DOHH2 (cell line): ENCODE results near the gene WDR33.

Source experiments
- H3F3A ChIP-seq: fragments of 200-600 bp; sonication (generic), shearing (Covaris generic); 2 replicates; pipeline ENCODE4 v1.6.0; 2016; ENCODE audit warnings: antibody characterized with exemption, mild to moderate bottlenecking; ENCODE audit not compliant: control insufficient read depth, insufficient read depth
- H3K27ac ChIP-seq: fragments of 200-600 bp; sonication (generic); 2 replicates; pipeline ENCODE4 v1.5.1; 2014; ENCODE audit warnings: low read depth, mild to moderate bottlenecking, low read length, moderate library complexity
- H3K27me3 ChIP-seq: fragments of 200-600 bp; sonication (generic); 2 replicates; pipeline ENCODE4 v1.6.1; 2014; ENCODE audit warnings: mild to moderate bottlenecking, low read length, mixed read lengths; ENCODE audit not compliant: control insufficient read depth
- H3K36me3 ChIP-seq: fragments of 200-600 bp; sonication (generic); 2 replicates; pipeline ENCODE4 v1.6.1; 2014; ENCODE audit warnings: mild to moderate bottlenecking, low read length, moderate library complexity, mixed read lengths; ENCODE audit not compliant: control insufficient read depth
- H3K4me1 ChIP-seq: fragments of 200-600 bp; sonication (generic); 2 replicates; pipeline ENCODE4 v1.6.1; 2014; ENCODE audit warnings: mild to moderate bottlenecking, low read length, mixed read lengths; ENCODE audit not compliant: control insufficient read depth
- H3K4me2 ChIP-seq: fragments of 200-600 bp; sonication (generic); 2 replicates; pipeline ENCODE4 v1.6.0; 2014; ENCODE audit warnings: mild to moderate bottlenecking, low read length, moderate library complexity
- H3K4me3 ChIP-seq: fragments of 200-600 bp; sonication (generic); 2 replicates; pipeline ENCODE4 v1.5.1; 2014; ENCODE audit warnings: mild to moderate bottlenecking, low read length, mixed read lengths
- H3K79me2 ChIP-seq: fragments of 200-600 bp; sonication (generic); 2 replicates; pipeline ENCODE4 v1.6.1; 2014; ENCODE audit warnings: mild to moderate bottlenecking, low read length, mixed read lengths; ENCODE audit not compliant: control insufficient read depth
- H3K9me2 ChIP-seq: fragments of 200-600 bp; sonication (generic); replicated peaks from 2 replicates; pipeline ENCODE4 v1.6.1; 2014; ENCODE audit warnings: mild to moderate bottlenecking, low read length, mixed read lengths; ENCODE audit not compliant: control insufficient read depth
- H3K9me3 ChIP-seq: fragments of 200-600 bp; sonication (generic); 2 replicates; pipeline ENCODE4 v1.6.1; 2014; ENCODE audit warnings: antibody characterized with exemption, low read length, mixed read lengths; ENCODE audit not compliant: control insufficient read depth, insufficient read depth
- H4K20me1 ChIP-seq: fragments of 200-600 bp; sonication (generic); 2 replicates; pipeline ENCODE4 v1.6.0; 2014; ENCODE audit warnings: low read depth, mild to moderate bottlenecking, antibody characterized with exemption, low read length, moderate library complexity; ENCODE audit not compliant: control insufficient read depth, insufficient read depth
- CTCF ChIP-seq: fragments of 200-600 bp; sonication (generic); IDR thresholded peaks from one replicate; pipeline ENCODE4 v1.5.1; 2014; ENCODE audit warnings: antibody characterized with exemption, mild to moderate bottlenecking, low read depth, low read length; ENCODE audit not compliant: poor library complexity, severe bottlenecking
- EZH2phosphoT487 ChIP-seq: fragments of 200-600 bp; sonication (generic); IDR thresholded peaks from 2 replicates; pipeline ENCODE4 v1.6.1; 2017; ENCODE audit warnings: borderline replicate concordance, mild to moderate bottlenecking, antibody characterized with exemption, low read length, moderate library complexity, mixed read lengths

The WDR33 gene

GRCh38 chr2:127810619-127811396, at the start of gene WDR33:
Gene WDR33 (minus strand): TSS chr2:127811171. CDS start chr2:127770981, 40,190 bp downstream.
- Histone ChIP-seq H3K79me2 (peaks cover 63% of the 10 kb centered on the region), H3K27me3 (no peaks in the 10 kb centered on the region), H3K27ac (peak within 1 kb of the TSS; percentile 75), H3K4me1 (peaks cover 61% of the 10 kb centered on the region), H3K9me2 (no peaks in the 10 kb centered on the region), H3F3A (no peaks in the 10 kb centered on the region), H3K4me3 (peak within 1 kb of the TSS; percentile 85), H3K36me3 (peaks cover 44% of the 10 kb centered on the region), H3K9me3 (no peaks in the 10 kb centered on the region), H4K20me1 (peaks cover 36% of the 10 kb centered on the region; the same call in 1 of the 2 replicates), H3K4me2 (peak within 1 kb of the TSS; percentile 67)
- TF ChIP-seq CTCF = no peak
- TF ChIP-seq EZH2phosphoT487 = no peak

GRCh38 chr2:127860130-127860529, 49.2 kb upstream of the WDR33 start:
- H3F3A ChIP-seq = peaks cover 20% of the 10 kb centered on the region
- H3K36me3 ChIP-seq = peaks cover 48% of the 10 kb centered on the region
- H3K27me3 ChIP-seq = no peaks in the 10 kb centered on the region
- no peak overlapping the region for H3K27ac ChIP-seq
- H4K20me1 ChIP-seq = peaks cover 14% of the 10 kb centered on the region
- TF ChIP-seq CTCF (no peak), EZH2phosphoT487 (no peak)
- peaks cover 32% of the 10 kb centered on the region for H3K79me2 ChIP-seq
- no peak overlapping the region for H3K4me3 ChIP-seq
- peaks cover 23% of the 10 kb centered on the region for H3K4me1 ChIP-seq
- no peaks in the 10 kb centered on the region for H3K9me2 ChIP-seq
- no peaks in the 10 kb centered on the region for H3K9me3 ChIP-seq
- no peak overlapping the region for H3K4me2 ChIP-seq

GRCh38 chr2:127859712-127860085, 48.7 kb upstream of the WDR33 start:
- Histone ChIP-seq H3K4me3 (no peak overlapping the region), H3K9me3 (no peaks in the 10 kb centered on the region), H3K36me3 (peaks cover 47% of the 10 kb centered on the region), H3K4me1 (peaks cover 27% of the 10 kb centered on the region), H3K79me2 (peaks cover 36% of the 10 kb centered on the region), H3K27ac (no peak overlapping the region), H4K20me1 (peaks cover 15% of the 10 kb centered on the region), H3F3A (peaks cover 20% of the 10 kb centered on the region), H3K27me3 (no peaks in the 10 kb centered on the region), H3K9me2 (no peaks in the 10 kb centered on the region), H3K4me2 (no peak overlapping the region)
- no peak for TF ChIP-seq EZH2phosphoT487
- TF ChIP-seq CTCF = no peak
